Transverse colon (tissue), 4 donors: ENCODE measurements around the gene MTHFR.

ENCODE experiments used
- CTCF ChIP-seq, 5 experiments: fragments of 200-600 bp in 3 of 5; fragments of 450-650 bp in 2 of 5; sonication (generic) in 3 of 5; IDR thresholded peaks; 1 replicate in 2 of 5; 2 replicates in 3 of 5; pipeline ENCODE4 v1.5.1; 2016 to 2017; ENCODE audit warnings: antibody characterized with exemption in 5 of 5, inconsistent platforms in 3 of 5, mild to moderate bottlenecking in 2 of 5, moderate library complexity in 1 of 5
- EP300 ChIP-seq: sonication (generic); formaldehyde crosslinking; IDR thresholded peaks from one replicate; pipeline ENCODE4 v1.6.1; 2017; ENCODE audit warnings: antibody characterized with exemption, low read depth
- POLR2A ChIP-seq: fragments of 450-650 bp; IDR thresholded peaks from one replicate; pipeline ENCODE4 v1.6.1; 2016; ENCODE audit warnings: antibody characterized with exemption, mild to moderate bottlenecking, moderate library complexity
- POLR2AphosphoS5 ChIP-seq, 3 donors: sonication (generic); formaldehyde crosslinking; IDR thresholded peaks; one replicate each; pipeline ENCODE4 v1.6.1; 2016; ENCODE audit warnings: antibody characterized with exemption in 3 of 3

GRCh38 chr1:11752359-11753088 lies 53.2 kb downstream of the MTHFR start:
- no peak for TF ChIP-seq POLR2AphosphoS5 (IDR thresholded peaks at IDR 0.05)
- no peak for TF ChIP-seq POLR2A
- no peak for TF ChIP-seq EP300
- TF ChIP-seq CTCF (IDR thresholded peaks at IDR 0.05): no peak
